A549 treated with DMSO at 1 μM for 4 hours (cell line): ENCODE measurements around the gene NPC1L1. TPM values are rescaled to one million over a fixed set of nuclear protein-coding genes. Genes with fewer than 3 reads are reported as not detected.

Experiments
- total RNA-seq: library from RNA; stranded (reverse); fragments of 200-300 nt; extraction: Qiagen RNA extraction; gene quantifications from 5 replicates; pipeline ENCODE4 v1.2.3, GENCODE V29; 2022; ENCODE audit warnings: low read depth

NPC1L1 gene, protein sequence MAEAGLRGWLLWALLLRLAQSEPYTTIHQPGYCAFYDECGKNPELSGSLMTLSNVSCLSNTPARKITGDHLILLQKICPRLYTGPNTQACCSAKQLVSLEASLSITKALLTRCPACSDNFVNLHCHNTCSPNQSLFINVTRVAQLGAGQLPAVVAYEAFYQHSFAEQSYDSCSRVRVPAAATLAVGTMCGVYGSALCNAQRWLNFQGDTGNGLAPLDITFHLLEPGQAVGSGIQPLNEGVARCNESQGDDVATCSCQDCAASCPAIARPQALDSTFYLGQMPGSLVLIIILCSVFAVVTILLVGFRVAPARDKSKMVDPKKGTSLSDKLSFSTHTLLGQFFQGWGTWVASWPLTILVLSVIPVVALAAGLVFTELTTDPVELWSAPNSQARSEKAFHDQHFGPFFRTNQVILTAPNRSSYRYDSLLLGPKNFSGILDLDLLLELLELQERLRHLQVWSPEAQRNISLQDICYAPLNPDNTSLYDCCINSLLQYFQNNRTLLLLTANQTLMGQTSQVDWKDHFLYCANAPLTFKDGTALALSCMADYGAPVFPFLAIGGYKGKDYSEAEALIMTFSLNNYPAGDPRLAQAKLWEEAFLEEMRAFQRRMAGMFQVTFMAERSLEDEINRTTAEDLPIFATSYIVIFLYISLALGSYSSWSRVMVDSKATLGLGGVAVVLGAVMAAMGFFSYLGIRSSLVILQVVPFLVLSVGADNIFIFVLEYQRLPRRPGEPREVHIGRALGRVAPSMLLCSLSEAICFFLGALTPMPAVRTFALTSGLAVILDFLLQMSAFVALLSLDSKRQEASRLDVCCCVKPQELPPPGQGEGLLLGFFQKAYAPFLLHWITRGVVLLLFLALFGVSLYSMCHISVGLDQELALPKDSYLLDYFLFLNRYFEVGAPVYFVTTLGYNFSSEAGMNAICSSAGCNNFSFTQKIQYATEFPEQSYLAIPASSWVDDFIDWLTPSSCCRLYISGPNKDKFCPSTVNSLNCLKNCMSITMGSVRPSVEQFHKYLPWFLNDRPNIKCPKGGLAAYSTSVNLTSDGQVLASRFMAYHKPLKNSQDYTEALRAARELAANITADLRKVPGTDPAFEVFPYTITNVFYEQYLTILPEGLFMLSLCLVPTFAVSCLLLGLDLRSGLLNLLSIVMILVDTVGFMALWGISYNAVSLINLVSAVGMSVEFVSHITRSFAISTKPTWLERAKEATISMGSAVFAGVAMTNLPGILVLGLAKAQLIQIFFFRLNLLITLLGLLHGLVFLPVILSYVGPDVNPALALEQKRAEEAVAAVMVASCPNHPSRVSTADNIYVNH (N-terminal part only)
- total RNA-seq = 0.06 to 0.09 TPM (median 0.08 TPM) in 4 of 5 replicates, not detected in the other

DNA sequence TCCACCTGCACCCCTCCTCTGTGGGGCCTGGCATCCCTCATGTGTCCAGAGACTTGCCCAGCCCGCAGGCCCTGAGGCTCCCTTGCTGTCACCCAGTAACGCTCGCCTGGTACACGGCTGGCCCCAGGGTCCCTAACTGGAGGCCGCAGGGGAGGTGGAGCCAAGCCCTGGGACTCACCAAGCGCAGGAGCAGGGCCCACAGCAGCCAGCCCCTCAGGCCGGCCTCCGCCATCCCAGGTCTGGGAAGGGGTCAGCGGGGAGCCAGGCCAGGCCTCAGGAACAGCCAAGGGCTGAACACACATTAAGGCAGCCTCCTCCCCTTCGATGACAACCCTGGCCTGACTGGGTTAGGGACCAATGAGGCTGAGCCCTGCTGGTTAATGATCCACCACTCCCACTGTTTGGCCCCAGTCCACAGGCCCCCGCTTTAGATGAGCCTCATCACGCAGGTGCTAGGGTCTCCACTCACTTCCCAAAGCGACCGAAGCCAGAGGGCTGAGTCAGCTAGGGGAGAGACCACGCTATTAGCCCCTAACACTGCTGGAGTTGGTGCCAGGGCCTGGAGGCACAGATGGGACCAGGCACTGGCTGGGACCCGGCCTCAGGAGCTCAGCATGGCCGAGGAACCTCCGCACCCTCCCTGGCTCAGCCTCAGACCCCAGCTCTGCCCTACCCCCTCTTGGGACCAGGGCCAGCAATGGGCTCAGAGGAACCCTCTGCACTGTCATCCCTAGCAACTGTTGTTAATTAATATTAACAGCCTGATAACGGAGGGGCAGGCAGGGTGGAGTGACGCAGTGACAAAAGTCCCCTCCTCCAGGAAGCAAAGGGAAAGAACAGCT is at the start of gene NPC1L1:
Gene NPC1L1, minus strand, starts transcription at position 303 of the 842 bp plus-strand sequence. Its CDS starts 71 bp downstream, at position 232.

DNA sequence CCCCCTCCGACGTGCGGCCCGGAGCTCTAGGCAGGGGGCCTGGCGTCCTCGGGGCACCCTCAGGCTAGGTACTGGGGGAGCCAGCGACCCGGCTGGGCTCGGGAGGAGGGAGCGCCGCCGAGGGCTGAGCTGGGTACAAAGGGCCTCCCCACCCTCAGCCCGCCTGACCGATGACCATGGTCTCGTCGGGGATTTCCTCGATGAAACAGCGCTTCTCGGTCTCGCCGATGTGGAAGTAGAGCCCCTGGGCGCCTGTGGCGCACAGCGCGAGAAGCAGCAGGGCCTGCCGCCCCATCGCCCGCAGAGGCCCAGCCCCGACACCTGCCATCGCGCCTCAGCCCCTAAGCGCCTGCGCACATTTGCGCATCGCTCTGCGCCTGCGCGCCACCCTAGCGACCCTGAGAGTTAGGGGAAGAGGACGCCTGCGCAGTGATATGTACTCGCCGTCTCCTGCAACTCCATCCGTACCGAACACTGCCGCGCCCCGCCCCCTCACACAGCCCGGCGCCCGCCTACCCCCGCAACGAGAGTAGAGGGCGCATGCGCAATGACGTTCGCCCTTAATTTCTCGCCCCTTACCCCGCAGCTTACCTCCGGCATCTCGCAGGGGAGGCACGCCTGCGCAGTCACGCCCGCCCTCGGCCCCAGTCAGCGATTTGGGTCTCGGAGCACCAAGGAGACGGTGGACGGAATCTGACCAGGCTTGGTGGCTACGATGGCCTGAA is 40.9 kb upstream of the NPC1L1 start, which contains the start of gene TMED4:
Gene TMED4, minus strand, starts transcription at position 353 of the 725 bp plus-strand sequence. Its CDS starts 25 bp downstream, at position 328.

DNA sequence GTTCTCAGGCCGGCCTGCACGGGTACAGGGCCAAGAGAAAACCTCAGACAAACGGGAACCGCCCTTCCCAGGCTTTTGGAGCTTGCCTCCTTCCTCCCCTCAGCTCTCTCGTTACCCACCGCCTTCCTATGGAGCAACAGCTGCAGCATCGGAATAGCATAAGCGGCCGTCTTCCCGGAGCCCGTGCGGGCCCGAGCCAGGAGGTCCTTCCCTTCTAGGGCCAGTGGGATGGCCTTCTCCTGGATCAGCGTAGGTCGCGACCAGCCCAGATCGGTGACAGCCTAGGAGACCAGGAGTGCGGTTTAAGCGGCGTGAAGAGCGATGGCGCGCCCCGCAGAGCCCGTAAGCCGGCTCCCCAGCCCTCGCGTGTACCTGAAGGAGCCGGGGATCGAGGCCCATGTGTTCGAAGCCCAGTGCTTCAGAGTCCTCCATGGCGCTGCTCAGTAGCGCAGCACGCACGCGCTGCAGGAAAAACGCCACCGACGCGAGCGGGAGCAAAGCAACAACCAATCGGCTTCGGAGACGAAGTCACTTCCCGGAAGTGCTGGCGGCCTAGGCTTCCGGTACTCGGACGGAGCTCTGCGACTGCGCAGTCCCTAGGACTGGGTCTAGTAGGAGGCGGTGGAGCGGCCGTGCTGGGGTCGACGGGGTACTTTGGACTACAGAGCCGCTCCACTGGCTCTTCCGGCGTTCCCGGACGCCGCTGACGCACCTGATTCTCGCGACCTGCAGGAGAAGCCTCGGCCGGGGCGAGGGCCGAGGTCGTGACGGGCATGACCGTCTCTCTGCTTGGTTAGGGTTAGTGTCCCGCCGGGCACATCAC is 32.5 kb upstream of the NPC1L1 start, which contains the start of gene DDX56:
Gene DDX56, minus strand, starts transcription at position 445 of the 823 bp plus-strand sequence. Its CDS starts 13 bp downstream, at position 432.

DNA sequence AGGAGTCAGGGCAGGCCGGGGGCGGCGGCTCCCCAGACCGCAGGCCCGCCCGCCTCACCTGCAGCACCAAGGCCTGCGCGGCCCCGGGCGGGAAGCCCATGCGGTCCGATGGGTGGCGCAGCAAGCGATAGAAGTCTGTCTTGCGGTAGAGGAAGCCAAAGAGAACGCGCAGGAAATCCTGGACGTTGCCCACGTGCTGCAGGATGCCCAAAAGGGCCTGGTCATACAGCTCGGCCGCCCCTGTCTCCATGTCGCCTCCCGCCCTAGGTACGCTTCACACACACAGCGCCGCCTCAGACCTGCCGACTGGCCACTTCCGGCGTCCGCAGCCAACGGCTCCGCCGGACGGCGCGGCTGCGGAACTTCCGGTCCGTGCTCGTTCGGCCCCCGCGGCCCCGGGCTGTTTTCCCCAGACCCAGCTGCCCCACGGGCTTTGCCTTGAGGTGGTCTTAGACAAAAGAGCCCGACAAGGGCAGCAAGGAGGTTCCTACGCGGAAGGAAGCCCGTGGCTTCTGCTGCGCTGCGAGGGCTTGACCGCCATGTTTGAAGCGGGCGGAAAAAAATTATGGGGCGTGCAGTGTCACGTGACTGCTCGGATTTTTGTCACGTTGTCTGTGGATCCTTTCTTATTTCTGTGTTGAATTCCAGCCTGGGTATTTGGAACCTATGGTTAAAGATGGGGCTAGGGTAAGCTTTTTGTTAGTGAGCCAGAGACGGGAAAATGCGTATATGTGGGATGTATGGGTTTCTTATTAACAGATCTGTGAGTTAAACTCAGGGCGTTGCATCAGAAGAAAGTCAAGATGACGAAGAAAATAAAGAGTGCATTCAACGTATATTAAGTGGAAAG is 50.6 kb downstream of the NPC1L1 start, which contains the start of gene NUDCD3:
Gene NUDCD3, minus strand, starts transcription at position 308 of the 850 bp plus-strand sequence. Its CDS starts 58 bp downstream, at position 250.

Other genes starting within 250 kb of the NPC1L1 start
- gene CAMK2B, start 215.7 kb downstream of the NPC1L1 start, total RNA-seq = 0.15 to 0.28 TPM (median 0.20 TPM) in 5 replicates
- 46.0 to 60.4 TPM (median 56.1 TPM) in 5 replicates for gene NUDCD3, start 50.7 kb downstream of the NPC1L1 start, total RNA-seq
- 109 to 136 TPM (median 124 TPM) in 5 replicates for gene DDX56, start 32.6 kb upstream of the NPC1L1 start, total RNA-seq
- gene TMED4, start 40.9 kb upstream of the NPC1L1 start, total RNA-seq = 50.5 to 54.9 TPM (median 51.3 TPM) in 5 replicates
- gene OGDH, start 65.3 kb upstream of the NPC1L1 start, total RNA-seq = 25.9 to 34.0 TPM (median 30.9 TPM) in 5 replicates
- 24.2 to 40.3 TPM (median 36.7 TPM) in 5 replicates for gene ZMIZ2, start 207.5 kb upstream of the NPC1L1 start, total RNA-seq